Measurements from ENCODE around the gene MFSD8. TPM values are rescaled to one million over a fixed set of nuclear protein-coding genes. Genes with fewer than 3 reads are reported as not detected.

Gene MFSD8, protein sequence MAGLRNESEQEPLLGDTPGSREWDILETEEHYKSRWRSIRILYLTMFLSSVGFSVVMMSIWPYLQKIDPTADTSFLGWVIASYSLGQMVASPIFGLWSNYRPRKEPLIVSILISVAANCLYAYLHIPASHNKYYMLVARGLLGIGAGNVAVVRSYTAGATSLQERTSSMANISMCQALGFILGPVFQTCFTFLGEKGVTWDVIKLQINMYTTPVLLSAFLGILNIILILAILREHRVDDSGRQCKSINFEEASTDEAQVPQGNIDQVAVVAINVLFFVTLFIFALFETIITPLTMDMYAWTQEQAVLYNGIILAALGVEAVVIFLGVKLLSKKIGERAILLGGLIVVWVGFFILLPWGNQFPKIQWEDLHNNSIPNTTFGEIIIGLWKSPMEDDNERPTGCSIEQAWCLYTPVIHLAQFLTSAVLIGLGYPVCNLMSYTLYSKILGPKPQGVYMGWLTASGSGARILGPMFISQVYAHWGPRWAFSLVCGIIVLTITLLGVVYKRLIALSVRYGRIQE
- total RNA-seq, result 14.5 and 15.2 TPM in 2 replicates

GRCh38 chr4:127965062-127965802 is at the start of gene MFSD8, which contains the start of gene ABHD18:
TSS of gene MFSD8 (minus strand) at chr4:127965173. CDS start at chr4:127965133, 40 bp downstream.
TSS of gene ABHD18 (plus strand) at chr4:127965406. CDS start at chr4:127982956, 17,550 bp downstream.

GRCh38 chr4:127880763-127881562 is 84.0 kb downstream of the MFSD8 start, which contains the start of gene PLK4:
TSS of gene PLK4 (plus strand) at chr4:127880893. CDS start at chr4:127881135, 242 bp downstream.

Other genes starting within 250 kb of the MFSD8 start
- not detected in 2 replicates for gene SLC25A31, start 234.8 kb downstream of the MFSD8 start, total RNA-seq
- 5.8 and 9.3 TPM in 2 replicates for gene HSPA4L, start 182.9 kb downstream of the MFSD8 start, total RNA-seq
- gene PLK4, start 84.3 kb downstream of the MFSD8 start, total RNA-seq, result 1.0 and 3.5 TPM in 2 replicates
- gene ABHD18, start 233 bp upstream of the MFSD8 start, total RNA-seq, result 3.2 and 3.8 TPM in 2 replicates
- 10.9 and 12.9 TPM in 2 replicates for gene LARP1B, start 96.1 kb upstream of the MFSD8 start, total RNA-seq

Measured in bronchial smooth muscle cell (primary cell).